HepG2 (cell line): ENCODE data around the gene CABLES2. TPM values are rescaled to one million over a fixed set of nuclear protein-coding genes. Genes with fewer than 3 reads are reported as not detected.
A peak's percentile ranks its signal among the peaks of the same experiment; 100 is the strongest.

Experiments used
- BORCS8-MEF2B ChIP-seq: sonication (generic); formaldehyde crosslinking; IDR thresholded peaks from 2 replicates; pipeline ENCODE4 v1.8.0; 2022; ENCODE audit warnings: mild to moderate bottlenecking, missing genetic modification reagents
- BRCA1 ChIP-seq: sonication (generic); formaldehyde crosslinking; IDR thresholded peaks from 2 replicates; pipeline ENCODE4 v1.4.0; 2020; ENCODE audit warnings: missing genetic modification reagents
- CENPT ChIP-seq: sonication (generic); formaldehyde crosslinking; IDR thresholded peaks from 2 replicates; pipeline ENCODE4 v1.8.0; 2022; ENCODE audit warnings: low read depth, mild to moderate bottlenecking, moderate library complexity, missing genetic modification reagents
- IRF1 ChIP-seq: sonication (generic); formaldehyde crosslinking; IDR thresholded peaks from 2 replicates; pipeline ENCODE4 v1.4.0; 2020; ENCODE audit warnings: low read depth, mild to moderate bottlenecking, missing genetic modification reagents
- NR2F6 ChIP-seq, 2 experiments: IDR thresholded peaks; 2 replicates each; pipeline ENCODE4 v1.6.1; 2016; ENCODE audit warnings: antibody characterized with exemption in 1 of 2, mild to moderate bottlenecking in 1 of 2
- PHF21A ChIP-seq: sonication (generic); formaldehyde crosslinking; IDR thresholded peaks from 2 replicates; pipeline ENCODE4 v1.5.0; 2020; ENCODE audit warnings: mild to moderate bottlenecking, missing genetic modification reagents
- RORA ChIP-seq: sonication (generic); formaldehyde crosslinking; IDR thresholded peaks from 2 replicates; pipeline ENCODE4 v1.5.0; 2020; ENCODE audit warnings: mild to moderate bottlenecking, missing genetic modification reagents, moderate library complexity
- SAP130 ChIP-seq: IDR thresholded peaks from 2 replicates; pipeline ENCODE4 v1.6.1; 2016; ENCODE audit warnings: low read depth
- SNAI1 ChIP-seq: sonication (generic); formaldehyde crosslinking; IDR thresholded peaks from 2 replicates; pipeline ENCODE4 v1.5.0; 2020; ENCODE audit warnings: mild to moderate bottlenecking, missing genetic modification reagents, borderline replicate concordance
- TBL1XR1 ChIP-seq: fragments of 150-350 bp; IDR thresholded peaks from 2 replicates; pipeline ENCODE4 v1.6.1; 2014; ENCODE audit warnings: borderline replicate concordance, low read length; ENCODE audit not compliant: partially characterized antibody
- TFDP2 ChIP-seq: sonication (generic); formaldehyde crosslinking; IDR thresholded peaks from 2 replicates; pipeline ENCODE4 v1.4.0; 2020; ENCODE audit warnings: missing genetic modification reagents
- THAP11 ChIP-seq: IDR thresholded peaks from 2 replicates; pipeline ENCODE4 v1.6.1; 2016; ENCODE audit warnings: missing biosample characterization, missing genetic modification reagents
- ZBTB7B ChIP-seq: sonication (generic); formaldehyde crosslinking; IDR thresholded peaks from 2 replicates; pipeline ENCODE4 v1.4.0; 2020; ENCODE audit warnings: missing genetic modification reagents
- ZMYM3 ChIP-seq: sonication (generic); formaldehyde crosslinking; IDR thresholded peaks from 2 replicates; pipeline ENCODE4 v1.5.1; 2020; ENCODE audit warnings: mild to moderate bottlenecking, missing genetic modification reagents
- ZNF251 ChIP-seq: sonication (generic); formaldehyde crosslinking; IDR thresholded peaks from 2 replicates; pipeline ENCODE4 v1.9.0; 2021; ENCODE audit warnings: mild to moderate bottlenecking, missing genetic modification reagents
- ZNF256 ChIP-seq: sonication (generic); formaldehyde crosslinking; conservative IDR thresholded peaks from 2 replicates; pipeline ENCODE4 v1.4.0; 2020; ENCODE audit warnings: missing genetic modification reagents
- ZNF350 ChIP-seq: sonication (generic); formaldehyde crosslinking; IDR thresholded peaks from 2 replicates; pipeline ENCODE4 v1.4.0; 2020; ENCODE audit warnings: mild to moderate bottlenecking, low read depth, missing genetic modification reagents, borderline replicate concordance
- ZNF616 ChIP-seq: sonication (generic); formaldehyde crosslinking; IDR thresholded peaks from 2 replicates; pipeline ENCODE4 v1.5.0; 2020; ENCODE audit warnings: low read depth, mild to moderate bottlenecking, missing genetic modification reagents
- ZNF777 ChIP-seq: sonication (generic); formaldehyde crosslinking; IDR thresholded peaks from 2 replicates; pipeline ENCODE4 v1.4.0; 2020; ENCODE audit warnings: missing genetic modification reagents
- ZSCAN9 ChIP-seq: IDR thresholded peaks from 2 replicates; pipeline ENCODE4 v1.6.1; 2016; ENCODE audit warnings: borderline replicate concordance
- polyA plus RNA-seq, 8 experiments: library from polyadenylated mRNA; depleted of rRNA in 3 of 8; stranded (reverse) in 7 of 8; unstranded in 1 of 8; fragments of >200 nt; fragmentation: Illumina TruSeq in 4 of 8; extraction: Trizol in 4 of 8; gene quantifications; 2 replicates each; pipeline versions ENCODE4 v1.2.1 to v1.2.3, GENCODE V29; 2011 to 2016; ENCODE audit warnings: low read depth in 4 of 8, missing spikeins in 1 of 8, mixed read lengths in 1 of 8; ENCODE audit not compliant: insufficient read depth in 1 of 8
- total RNA-seq, 5 experiments: library from RNA; depleted of rRNA; stranded (reverse); fragments of >200 nt; fragmentation: Illumina TruSeq; extraction: Trizol; gene quantifications; 2 replicates each; pipeline ENCODE4 v1.2.3, GENCODE V29; 2016; ENCODE audit warnings: low read depth in 1 of 5
- TF ChIP-seq, protein P1 (sequence below): sonication (generic); formaldehyde crosslinking; IDR thresholded peaks from 2 replicates; pipeline ENCODE4 v1.8.1; 2023; ENCODE audit warnings: mild to moderate bottlenecking, missing genetic modification reagents
- TF ChIP-seq, protein P2 (sequence below): IDR thresholded peaks from 2 replicates; pipeline ENCODE4 v1.6.1; 2016; ENCODE audit warnings: missing compliant biosample characterization, missing genetic modification reagents, borderline replicate concordance
- TF ChIP-seq, protein P3 (sequence below): IDR thresholded peaks from 2 replicates; pipeline ENCODE4 v1.6.1; 2016; ENCODE audit warnings: low read depth, borderline replicate concordance

Gene CABLES2
- total and polyA plus RNA-seq, 2 of the 13 experiments (the other 11 are each of a cell fraction or from before 2014, with no cell fraction given) = 5.2 to 9.7 TPM

- TF ChIP-seq, protein P1, sequence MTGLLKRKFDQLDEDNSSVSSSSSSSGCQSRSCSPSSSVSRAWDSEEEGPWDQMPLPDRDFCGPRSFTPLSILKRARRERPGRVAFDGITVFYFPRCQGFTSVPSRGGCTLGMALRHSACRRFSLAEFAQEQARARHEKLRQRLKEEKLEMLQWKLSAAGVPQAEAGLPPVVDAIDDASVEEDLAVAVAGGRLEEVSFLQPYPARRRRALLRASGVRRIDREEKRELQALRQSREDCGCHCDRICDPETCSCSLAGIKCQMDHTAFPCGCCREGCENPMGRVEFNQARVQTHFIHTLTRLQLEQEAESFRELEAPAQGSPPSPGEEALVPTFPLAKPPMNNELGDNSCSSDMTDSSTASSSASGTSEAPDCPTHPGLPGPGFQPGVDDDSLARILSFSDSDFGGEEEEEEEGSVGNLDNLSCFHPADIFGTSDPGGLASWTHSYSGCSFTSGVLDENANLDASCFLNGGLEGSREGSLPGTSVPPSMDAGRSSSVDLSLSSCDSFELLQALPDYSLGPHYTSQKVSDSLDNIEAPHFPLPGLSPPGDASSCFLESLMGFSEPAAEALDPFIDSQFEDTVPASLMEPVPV (CRISPR knock-in tag) = peak; percentile 93; the same call in 1 of the 2 replicates
- TF ChIP-seq SAP130 (CRISPR knock-in tag) = peak; percentile 43
- TF ChIP-seq ZNF251 (CRISPR knock-in tag) = 0 out of 2 replicates have a peak, but pooled peaks have one; percentile 22
- peak; percentile 61; the same call in 1 of the 2 replicates for TF ChIP-seq ZNF616
- TF ChIP-seq, protein P2, sequence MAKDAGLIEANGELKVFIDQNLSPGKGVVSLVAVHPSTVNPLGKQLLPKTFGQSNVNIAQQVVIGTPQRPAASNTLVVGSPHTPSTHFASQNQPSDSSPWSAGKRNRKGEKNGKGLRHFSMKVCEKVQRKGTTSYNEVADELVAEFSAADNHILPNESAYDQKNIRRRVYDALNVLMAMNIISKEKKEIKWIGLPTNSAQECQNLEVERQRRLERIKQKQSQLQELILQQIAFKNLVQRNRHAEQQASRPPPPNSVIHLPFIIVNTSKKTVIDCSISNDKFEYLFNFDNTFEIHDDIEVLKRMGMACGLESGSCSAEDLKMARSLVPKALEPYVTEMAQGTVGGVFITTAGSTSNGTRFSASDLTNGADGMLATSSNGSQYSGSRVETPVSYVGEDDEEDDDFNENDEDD (CRISPR knock-in tag) = peak; percentile 84
- peak; percentile 86; the same call in 1 of the 2 replicates for TF ChIP-seq PHF21A (CRISPR knock-in tag)
- no peak for TF ChIP-seq IRF1 (CRISPR knock-in tag)
- peak; percentile 68; the same call in 1 of the 2 replicates for TF ChIP-seq ZNF350 (CRISPR knock-in tag)
- peak; percentile 15; the same call in 1 of the 2 replicates for TF ChIP-seq NR2F6 (IDR thresholded peaks at IDR 0.05)
- TF ChIP-seq NR2F6 (CRISPR knock-in tag; IDR thresholded peaks at IDR 0.05) = peak; percentile 77
- TF ChIP-seq ZBTB7B = peak; percentile 98
- no peak for TF ChIP-seq BRCA1 (CRISPR knock-in tag)
- TF ChIP-seq ZSCAN9 (CRISPR knock-in tag) = 0 out of 2 replicates have a peak, but pooled peaks have one; percentile 15
- 0 out of 2 replicates have a peak, but pooled peaks have one; percentile 59 for TF ChIP-seq ZNF777 (CRISPR knock-in tag)
- TF ChIP-seq, protein P3, sequence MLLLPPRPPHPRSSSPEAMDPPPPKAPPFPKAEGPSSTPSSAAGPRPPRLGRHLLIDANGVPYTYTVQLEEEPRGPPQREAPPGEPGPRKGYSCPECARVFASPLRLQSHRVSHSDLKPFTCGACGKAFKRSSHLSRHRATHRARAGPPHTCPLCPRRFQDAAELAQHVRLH (CRISPR knock-in tag) = peak; percentile 43; the same call in 1 of the 2 replicates
- TF ChIP-seq TBL1XR1 = no peak
- TF ChIP-seq CENPT (CRISPR knock-in tag) = 0 out of 2 replicates have a peak, but pooled peaks have one; percentile 63
- no peak for TF ChIP-seq RORA
- peak; percentile 50; the same call in 1 of the 2 replicates for TF ChIP-seq SNAI1 (CRISPR knock-in tag)
- TF ChIP-seq THAP11 = 0 out of 2 replicates have a peak, but pooled peaks have one; percentile 18
- no peak; the same call in 1 of the 2 replicates for TF ChIP-seq ZNF256 (CRISPR knock-in tag)
- TF ChIP-seq ZMYM3 (CRISPR knock-in tag) = peak; percentile 47; the same call in 1 of the 2 replicates
- TF ChIP-seq TFDP2 (CRISPR knock-in tag) = peak; percentile 37; the same call in 1 of the 2 replicates
- TF ChIP-seq BORCS8-MEF2B (CRISPR knock-in tag) = peak; percentile 89
Observed at GRCh38 chr20:62411479-62412193, 4.6 kb upstream of the CABLES2 start (continued).
